ENCODE data around the gene UQCC5.

UQCC5 gene

DNA sequence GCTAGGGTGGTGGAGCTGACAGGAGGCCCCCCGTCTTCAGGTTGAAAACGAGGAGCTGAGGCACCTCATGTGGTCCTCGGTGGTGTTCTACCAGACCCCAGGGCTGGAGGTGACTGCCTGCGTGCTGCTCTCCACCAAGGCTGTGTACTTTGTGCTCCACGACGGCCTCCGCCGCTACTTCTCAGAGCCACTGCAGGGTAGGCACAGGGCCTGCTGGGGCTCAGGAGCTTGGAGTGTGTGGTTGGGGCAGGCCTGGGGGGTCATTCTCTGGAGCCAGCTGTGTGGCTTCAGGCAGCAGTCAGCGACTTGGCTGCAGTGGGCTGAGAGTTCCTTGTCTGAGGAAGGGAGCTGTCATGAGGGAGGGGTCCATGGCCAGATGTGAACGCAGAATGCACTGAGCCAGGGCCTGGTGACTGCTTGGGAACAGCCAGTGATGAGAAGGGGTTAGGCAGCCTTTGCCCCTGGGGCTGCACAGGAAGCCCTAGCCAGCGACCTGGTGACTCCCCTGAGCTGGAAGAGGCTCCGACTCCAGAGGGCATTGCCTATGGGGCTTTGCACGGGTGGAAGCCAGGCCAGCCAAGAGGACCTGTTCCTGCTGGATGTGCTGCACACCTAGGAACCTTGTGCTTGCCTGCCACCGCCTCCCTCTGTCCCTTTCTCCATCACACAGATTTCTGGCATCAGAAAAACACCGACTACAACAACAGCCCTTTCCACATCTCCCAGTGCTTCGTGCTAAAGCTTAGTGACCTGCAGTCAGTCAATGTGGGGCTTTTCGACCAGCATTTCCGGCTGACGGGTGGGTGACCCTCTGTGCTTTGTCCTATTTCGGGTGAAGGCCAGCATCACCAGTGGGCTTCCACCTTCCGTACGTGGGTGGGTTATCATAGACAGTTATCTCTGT is 46.1 kb upstream of the UQCC5 start:
- H3K27ac ChIP-seq: no peak overlapping the region
- peaks cover 75 to 87% (median 79%) of the 10 kb centered on the region in 3 donors for H3K36me3 ChIP-seq
- H3K27me3 ChIP-seq: no peaks in the 10 kb centered on the region
- DNase-seq: no peak
- H3K4me1 ChIP-seq: peaks cover 0 to 16% (median 0%) of the 10 kb centered on the region in 4 donors
- H3K9me3 ChIP-seq: no peaks in the 10 kb centered on the region
- no peak overlapping the region for H3K4me3 ChIP-seq
- TF ChIP-seq, protein P1, sequence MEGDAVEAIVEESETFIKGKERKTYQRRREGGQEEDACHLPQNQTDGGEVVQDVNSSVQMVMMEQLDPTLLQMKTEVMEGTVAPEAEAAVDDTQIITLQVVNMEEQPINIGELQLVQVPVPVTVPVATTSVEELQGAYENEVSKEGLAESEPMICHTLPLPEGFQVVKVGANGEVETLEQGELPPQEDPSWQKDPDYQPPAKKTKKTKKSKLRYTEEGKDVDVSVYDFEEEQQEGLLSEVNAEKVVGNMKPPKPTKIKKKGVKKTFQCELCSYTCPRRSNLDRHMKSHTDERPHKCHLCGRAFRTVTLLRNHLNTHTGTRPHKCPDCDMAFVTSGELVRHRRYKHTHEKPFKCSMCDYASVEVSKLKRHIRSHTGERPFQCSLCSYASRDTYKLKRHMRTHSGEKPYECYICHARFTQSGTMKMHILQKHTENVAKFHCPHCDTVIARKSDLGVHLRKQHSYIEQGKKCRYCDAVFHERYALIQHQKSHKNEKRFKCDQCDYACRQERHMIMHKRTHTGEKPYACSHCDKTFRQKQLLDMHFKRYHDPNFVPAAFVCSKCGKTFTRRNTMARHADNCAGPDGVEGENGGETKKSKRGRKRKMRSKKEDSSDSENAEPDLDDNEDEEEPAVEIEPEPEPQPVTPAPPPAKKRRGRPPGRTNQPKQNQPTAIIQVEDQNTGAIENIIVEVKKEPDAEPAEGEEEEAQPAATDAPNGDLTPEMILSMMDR (IDR thresholded peaks at IDR 0.05): no peak
- intact Hi-C loops (cut with DNase I; ENCODE audit: low total_unique reads): no loop called here

DNA sequence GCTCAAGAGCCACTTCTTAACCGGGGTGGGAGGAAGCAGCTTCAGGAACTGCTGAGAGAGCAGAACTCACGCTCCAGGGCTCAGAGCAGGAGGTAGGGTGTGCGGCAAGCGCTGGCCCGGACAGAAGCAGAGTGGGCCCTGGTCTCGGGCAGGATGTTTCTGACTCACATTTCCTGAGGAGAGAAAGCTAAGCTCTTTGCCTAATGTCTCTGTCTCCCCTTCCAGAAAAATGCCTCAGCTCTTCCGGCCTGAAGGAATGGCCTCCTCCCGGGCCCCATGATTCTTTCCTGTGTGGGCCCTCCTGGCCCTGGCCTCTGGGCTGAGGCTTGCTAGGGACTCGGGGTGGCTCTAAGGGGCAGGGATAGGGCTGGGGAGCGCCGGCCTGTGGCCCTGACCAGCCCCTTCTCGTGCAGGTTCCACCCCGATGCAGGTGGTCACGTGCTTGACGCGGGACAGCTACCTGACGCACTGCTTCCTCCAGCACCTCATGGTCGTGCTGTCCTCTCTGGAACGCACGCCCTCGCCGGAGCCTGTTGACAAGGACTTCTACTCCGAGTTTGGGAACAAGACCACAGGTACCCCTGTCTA is 45.4 kb upstream of the UQCC5 start:
- H3K4me1 ChIP-seq: peaks cover 0 to 23% (median 0%) of the 10 kb centered on the region in 4 donors
- peak in 1 of 2 donors; percentile 61 for DNase-seq
- H3K27ac ChIP-seq: no peak overlapping the region
- TF ChIP-seq, protein P1 (IDR thresholded peaks at IDR 0.05): no peak
- no peaks in the 10 kb centered on the region for H3K9me3 ChIP-seq
- intact Hi-C loops (cut with DNase I; ENCODE audit: low total_unique reads): no loop called here
- peaks cover 67 to 79% (median 72%) of the 10 kb centered on the region in 3 donors for H3K36me3 ChIP-seq
- H3K27me3 ChIP-seq: no peaks in the 10 kb centered on the region
- H3K4me3 ChIP-seq: no peak overlapping the region

DNA sequence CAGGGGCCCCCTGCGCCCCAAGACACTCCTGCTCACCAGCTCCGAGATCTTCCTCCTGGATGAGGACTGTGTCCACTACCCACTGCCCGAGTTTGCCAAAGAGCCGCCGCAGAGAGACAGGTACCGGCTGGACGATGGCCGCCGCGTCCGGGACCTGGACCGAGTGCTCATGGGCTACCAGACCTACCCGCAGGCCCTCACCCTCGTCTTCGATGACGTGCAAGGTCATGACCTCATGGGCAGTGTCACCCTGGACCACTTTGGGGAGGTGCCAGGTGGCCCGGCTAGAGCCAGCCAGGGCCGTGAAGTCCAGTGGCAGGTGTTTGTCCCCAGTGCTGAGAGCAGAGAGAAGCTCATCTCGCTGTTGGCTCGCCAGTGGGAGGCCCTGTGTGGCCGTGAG is 44.3 kb upstream of the UQCC5 start:
- TF ChIP-seq, protein P1 (IDR thresholded peaks at IDR 0.05): no peak
- Histone ChIP-seq H3K36me3 (peaks cover 58 to 69% (median 63%) of the 10 kb centered on the region in 3 donors), H3K27ac (no peak overlapping the region), H3K27me3 (no peaks in the 10 kb centered on the region), H3K4me1 (peaks cover 0 to 24% (median 0%) of the 10 kb centered on the region in 4 donors), H3K4me3 (no peak overlapping the region), H3K9me3 (no peaks in the 10 kb centered on the region)
- intact Hi-C loops (cut with DNase I; ENCODE audit: low total_unique reads): no loop called here
- no peak for DNase-seq

DNA sequence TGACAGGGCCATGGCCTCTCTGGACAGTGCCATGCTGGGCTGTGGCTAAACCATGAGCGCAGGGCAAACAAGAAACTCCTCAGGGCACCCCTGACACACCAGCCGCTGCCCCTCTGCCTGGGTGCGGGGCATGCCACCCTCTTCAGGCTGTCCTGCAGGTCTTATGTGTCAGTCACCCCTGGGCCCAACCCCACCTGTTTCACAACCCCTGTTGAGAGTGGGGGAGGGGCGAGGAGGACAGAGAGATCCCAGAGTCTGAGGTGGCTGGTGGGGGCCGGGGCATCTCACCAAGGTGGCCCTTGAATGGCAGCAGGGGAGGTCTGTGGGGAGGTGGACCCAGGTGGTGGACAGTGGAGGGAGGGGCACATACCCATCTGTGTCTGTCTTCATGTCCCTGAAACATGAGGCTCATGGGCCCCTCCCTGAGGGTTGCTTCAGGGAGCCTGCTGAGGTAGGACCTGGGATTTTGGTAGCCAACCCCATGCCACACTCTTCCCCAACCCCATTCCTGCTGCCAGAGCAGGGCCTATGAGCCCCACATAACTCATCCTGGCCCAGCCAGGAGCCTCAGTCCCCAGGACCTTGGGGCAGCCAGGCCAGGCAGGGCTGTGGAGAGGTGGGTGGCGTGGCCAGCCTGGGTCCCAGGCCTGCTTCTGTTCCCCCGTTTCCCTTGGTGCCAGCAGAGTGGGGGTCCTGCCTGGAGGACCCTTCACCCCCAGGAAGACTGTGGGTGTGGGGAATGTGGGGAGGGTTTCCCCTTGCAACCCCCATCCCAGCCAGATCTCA is 43.0 kb upstream of the UQCC5 start:
- Histone ChIP-seq H3K9me3 (no peaks in the 10 kb centered on the region), H3K36me3 (peaks cover 45 to 56% (median 49%) of the 10 kb centered on the region in 3 donors), H3K4me1 (peaks cover 0 to 24% (median 0%) of the 10 kb centered on the region in 4 donors), H3K27me3 (no peaks in the 10 kb centered on the region), H3K4me3 (no peak overlapping the region), H3K27ac (no peak overlapping the region)
- intact Hi-C loops (cut with DNase I; ENCODE audit: low total_unique reads): no loop called here
- TF ChIP-seq, protein P1 (IDR thresholded peaks at IDR 0.05): no peak
- DNase-seq: no peak

DNA sequence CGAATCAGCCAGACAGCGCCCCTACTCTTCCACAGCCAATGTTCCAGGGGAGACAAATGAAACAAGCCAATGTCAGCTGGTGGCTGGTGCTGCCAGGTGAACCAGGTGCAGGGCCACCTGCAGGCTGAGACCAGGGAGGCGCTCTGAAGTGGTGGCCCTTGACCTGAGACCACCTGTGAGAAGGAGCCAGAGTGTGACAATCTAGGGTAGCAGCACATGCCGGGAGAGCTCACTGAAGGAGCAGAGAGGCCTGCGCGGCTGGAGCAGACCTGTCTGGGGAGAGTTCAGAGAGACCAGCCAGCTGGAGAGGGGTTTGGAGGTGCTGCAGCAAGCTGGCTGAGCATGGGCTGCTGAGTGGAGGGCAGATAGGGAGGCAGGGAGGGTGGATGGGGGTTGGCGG is 42.0 kb upstream of the UQCC5 start:
- H3K27me3 ChIP-seq: no peaks in the 10 kb centered on the region
- H3K27ac ChIP-seq: no peak overlapping the region
- peak overlapping the region in 1 of 2 donors; percentile 37 for H3K4me3 ChIP-seq
- H3K9me3 ChIP-seq: no peaks in the 10 kb centered on the region
- intact Hi-C loops (cut with DNase I; ENCODE audit: low total_unique reads): no loop called here
- peaks cover 35 to 45% (median 39%) of the 10 kb centered on the region in 3 donors for H3K36me3 ChIP-seq
- no peak for DNase-seq
- H3K4me1 ChIP-seq: peaks cover 0 to 24% (median 0%) of the 10 kb centered on the region in 4 donors
- TF ChIP-seq, protein P1 (IDR thresholded peaks at IDR 0.05): no peak

All from tibial artery (tissue), 4 donors.